Right lobe of liver (tissue), 6 donors: ENCODE results near the gene TMA16. TPM values are rescaled to one million over a fixed set of nuclear protein-coding genes. Genes with fewer than 3 reads are reported as not detected.

ENCODE experiments used
- ATAC-seq, 4 donors: fragments of 200-7000 bp; cut with Tn5 transposase; one replicate each; pipeline ENCODE4 v1.9.1; 2020; ENCODE audit warnings: mild to moderate bottlenecking in 4 of 4, moderate library complexity in 4 of 4
- DNase-seq, 3 donors: peaks; one replicate each; pipeline ENCODE4 v3.0.0-alpha.2; 2020
- H3K27ac ChIP-seq, 3 donors: fragments of 200-600 bp; one replicate each; pipeline ENCODE4 v1.8.0; 2022
- H3K27me3 ChIP-seq, 2 donors: fragments of 200-600 bp; one replicate each; pipeline ENCODE4 v1.8.0; 2022
- H3K36me3 ChIP-seq, 4 donors: fragments of 200-600 bp; sonication (generic) in 1 of 4; one replicate each; pipeline versions ENCODE4 v1.5.1 to v1.8.0; 2017 to 2022; ENCODE audit warnings: control low read depth in 1 of 4
- H3K4me1 ChIP-seq, 4 donors: fragments of 200-600 bp; sonication (generic) in 1 of 4; one replicate each; pipeline versions ENCODE4 v1.5.1 to v1.8.0; 2017 to 2022; ENCODE audit warnings: control low read depth in 1 of 4
- H3K4me3 ChIP-seq, 3 donors: fragments of 200-600 bp; one replicate each; pipeline ENCODE4 v1.8.0; 2022
- H3K9me3 ChIP-seq, 4 donors: fragments of 200-600 bp; sonication (generic) in 1 of 4; one replicate each; pipeline versions ENCODE4 v1.5.1 to v1.8.0; 2017 to 2022; ENCODE audit warnings: control low read depth in 1 of 4
- POLR2A ChIP-seq: fragments of 450-650 bp; IDR thresholded peaks from one replicate; pipeline ENCODE4 v1.6.1; 2017; ENCODE audit warnings: antibody characterized with exemption, mild to moderate bottlenecking
- WGBS: methylation state at CpG from one replicate; pipeline ENCODE4 v1.1.6; 2018; ENCODE audit warnings: low coverage, low lambda C conversion rate; ENCODE audit not compliant: insufficient coverage; ENCODE audit errors: missing lambda C conversion rate; 5-methylcytosine and 5-hydroxymethylcytosine counted together
- intact Hi-C, 2 donors: fragments of 100-400 bp; cut with DNase I; formaldehyde crosslinking; loops; one replicate each; pipeline versions ENCODE4 v1.11.2 to v1.14.1; 2022
- total RNA-seq, 6 experiments: library from RNA; depleted of rRNA in 2 of 6; stranded (reverse); fragments of >200 nt in 2 of 6; fragmentation: NEBNext Ultra II Directional in 3 of 6; extraction: Animal tissue kit (Norgen Biotek cat#: 25700) in 3 of 6; gene quantifications; one replicate each; pipeline versions ENCODE4 v1.1.0 to v1.2.4, GENCODE V29; 2016 to 2023
- TF ChIP-seq, protein P1 (sequence below), 4 donors: fragments of 200-600 bp in 3 of 4; fragments of 450-650 bp in 1 of 4; IDR thresholded peaks; one replicate each; pipeline versions ENCODE4 v1.5.1 to v1.8.0; 2016 to 2022; ENCODE audit warnings: antibody characterized with exemption in 4 of 4, mild to moderate bottlenecking in 2 of 4
- donor health status: DM: no; HTN: yes; CAD: no.
- donor health status: DM: no; HTN: no; CAD: no.
- donor health status: DM: no; HTN: no; CAD: no.
- donor health status: DM: no; HTN: yes; CAD: no.
- donor health status: DM: no; HTN: yes; CAD: no.

Gene TMA16
- total RNA-seq, 6 experiments from 2014 or later = 6.0 to 27.0 (median 11.9) TPM

DNA sequence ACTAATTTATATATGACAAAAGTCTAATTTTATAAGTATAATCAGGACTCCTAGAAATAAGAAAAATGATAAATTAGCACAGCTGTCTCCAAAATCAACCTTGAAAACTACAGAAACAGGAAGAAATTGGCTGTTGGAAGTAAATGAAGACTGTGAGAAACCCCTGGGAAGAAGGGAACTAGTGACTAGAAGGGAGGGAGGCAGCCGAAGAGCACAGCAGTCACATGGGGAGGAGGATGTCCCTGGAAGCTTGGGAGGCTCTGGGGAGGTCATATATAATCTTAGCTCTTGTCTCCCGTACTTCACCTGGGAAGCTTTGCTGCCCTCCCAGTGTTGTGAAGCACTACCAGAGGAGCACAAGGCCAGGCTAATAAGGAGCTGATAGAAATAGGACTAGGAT lies 8.9 kb upstream of the TMA16 start:
- H3K4me3 ChIP-seq = no peak overlapping the region
- TF ChIP-seq, protein P1, sequence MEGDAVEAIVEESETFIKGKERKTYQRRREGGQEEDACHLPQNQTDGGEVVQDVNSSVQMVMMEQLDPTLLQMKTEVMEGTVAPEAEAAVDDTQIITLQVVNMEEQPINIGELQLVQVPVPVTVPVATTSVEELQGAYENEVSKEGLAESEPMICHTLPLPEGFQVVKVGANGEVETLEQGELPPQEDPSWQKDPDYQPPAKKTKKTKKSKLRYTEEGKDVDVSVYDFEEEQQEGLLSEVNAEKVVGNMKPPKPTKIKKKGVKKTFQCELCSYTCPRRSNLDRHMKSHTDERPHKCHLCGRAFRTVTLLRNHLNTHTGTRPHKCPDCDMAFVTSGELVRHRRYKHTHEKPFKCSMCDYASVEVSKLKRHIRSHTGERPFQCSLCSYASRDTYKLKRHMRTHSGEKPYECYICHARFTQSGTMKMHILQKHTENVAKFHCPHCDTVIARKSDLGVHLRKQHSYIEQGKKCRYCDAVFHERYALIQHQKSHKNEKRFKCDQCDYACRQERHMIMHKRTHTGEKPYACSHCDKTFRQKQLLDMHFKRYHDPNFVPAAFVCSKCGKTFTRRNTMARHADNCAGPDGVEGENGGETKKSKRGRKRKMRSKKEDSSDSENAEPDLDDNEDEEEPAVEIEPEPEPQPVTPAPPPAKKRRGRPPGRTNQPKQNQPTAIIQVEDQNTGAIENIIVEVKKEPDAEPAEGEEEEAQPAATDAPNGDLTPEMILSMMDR (IDR thresholded peaks at IDR 0.05) = no peak
- TF ChIP-seq POLR2A = no peak
- ATAC-seq = peak in 2 of 4 donors; percentile 23 to 33
- intact Hi-C loops = loop anchor here (5.0 to 10.0 kb wide), 2 partner anchors 59 to 67 kb away; no protein-coding TSS in a partner anchor
- no peaks in the 10 kb centered on the region for H3K36me3 ChIP-seq
- no peak overlapping the region for H3K27ac ChIP-seq
- no peak for DNase-seq
- H3K4me1 ChIP-seq = no peaks in the 10 kb centered on the region
- H3K9me3 ChIP-seq = no peaks in the 10 kb centered on the region
- WGBS = 28% methylated on average over 2 of the region's 2 CpGs
- no peaks in the 10 kb centered on the region for H3K27me3 ChIP-seq

DNA sequence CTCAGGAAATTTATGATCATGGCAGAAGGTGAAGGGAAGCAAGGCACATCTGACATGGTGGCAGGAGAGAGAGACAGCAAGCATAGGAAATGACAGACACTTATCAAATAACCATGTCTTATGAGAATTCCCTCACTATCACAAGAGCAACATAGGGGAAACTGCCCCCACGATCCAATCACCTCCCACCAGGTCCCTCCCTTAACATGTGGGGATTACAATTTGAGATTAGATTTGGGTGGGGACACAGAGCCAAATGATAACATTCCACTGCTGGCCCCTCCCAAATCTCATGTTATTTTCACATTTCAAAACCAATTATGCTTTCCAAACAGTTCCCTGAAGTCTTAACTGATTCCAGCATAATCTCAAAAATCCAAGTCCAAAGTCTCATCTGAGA lies 8.2 kb upstream of the TMA16 start:
- no peaks in the 10 kb centered on the region for H3K27me3 ChIP-seq
- H3K9me3 ChIP-seq = no peaks in the 10 kb centered on the region
- H3K4me3 ChIP-seq = no peak overlapping the region
- H3K36me3 ChIP-seq = no peaks in the 10 kb centered on the region
- WGBS = 27% methylated on average over 1 of the region's 1 CpG
- intact Hi-C loops = loop anchor here (5.0 to 10.0 kb wide), 2 partner anchors 58 to 66 kb away; no protein-coding TSS in a partner anchor
- no peak for ATAC-seq
- no peak for TF ChIP-seq POLR2A
- TF ChIP-seq, protein P1 (IDR thresholded peaks at IDR 0.05) = no peak
- DNase-seq = no peak
- H3K4me1 ChIP-seq = no peaks in the 10 kb centered on the region
- H3K27ac ChIP-seq = no peak overlapping the region

DNA sequence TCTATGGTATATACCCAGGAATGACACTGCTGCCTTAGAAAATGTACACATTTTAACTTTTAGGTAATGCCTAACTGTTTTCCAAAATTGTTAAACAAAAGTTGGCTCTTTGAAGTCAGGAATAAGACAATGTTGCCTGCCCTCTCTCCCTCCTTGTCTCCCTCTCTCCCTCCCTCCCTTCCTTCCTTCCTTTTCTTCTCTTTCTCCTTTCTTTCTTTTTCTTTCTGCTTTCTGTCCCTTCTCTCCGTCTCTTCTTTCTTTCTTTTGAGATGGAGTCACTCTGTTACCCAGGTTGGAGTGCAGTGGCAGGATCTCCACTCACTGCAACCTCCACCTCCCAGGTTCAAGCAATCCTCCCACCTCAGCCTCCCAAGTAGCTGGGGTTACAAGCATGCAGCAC lies 4.6 kb upstream of the TMA16 start:
- intact Hi-C loops = loop anchor here (5.0 to 10.0 kb wide), 2 partner anchors 55 to 62 kb away; no protein-coding TSS in a partner anchor
- no peak for TF ChIP-seq POLR2A
- no peak overlapping the region for H3K27ac ChIP-seq
- no peaks in the 10 kb centered on the region for H3K9me3 ChIP-seq
- no peak for ATAC-seq
- DNase-seq = no peak
- WGBS = 59% methylated on average over 1 of the region's 1 CpG
- H3K4me3 ChIP-seq = no peak overlapping the region
- H3K36me3 ChIP-seq = no peaks in the 10 kb centered on the region
- H3K4me1 ChIP-seq = peaks cover 0 to 4% (median 0%) of the 10 kb centered on the region in 4 donors
- no peaks in the 10 kb centered on the region for H3K27me3 ChIP-seq

DNA sequence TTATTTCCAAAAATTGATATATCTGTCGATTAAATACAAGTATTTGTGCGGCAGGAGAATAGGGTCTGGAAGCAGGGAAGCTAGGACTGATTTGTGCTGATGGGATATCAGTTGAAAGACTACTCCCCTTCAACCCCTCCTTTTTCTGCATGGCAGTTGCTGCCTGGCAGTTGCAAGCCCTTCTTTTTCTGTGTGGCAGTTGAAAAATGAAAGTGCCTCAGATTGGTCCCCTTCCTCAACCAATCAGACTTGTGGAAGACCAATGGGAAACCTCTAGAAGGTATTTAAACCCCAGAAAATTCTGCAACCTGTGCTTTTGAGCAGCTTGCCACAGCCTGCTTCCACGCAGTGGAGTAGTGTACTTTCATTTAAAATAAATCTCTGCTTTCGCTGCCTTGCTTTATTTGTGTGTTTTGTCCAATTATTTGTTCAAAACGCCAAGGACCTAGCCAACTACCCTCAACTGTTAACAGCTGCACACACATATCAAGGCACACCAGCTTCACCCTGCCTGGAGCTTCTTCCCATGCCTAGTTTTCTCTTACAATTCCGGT lies 1.5 kb upstream of the TMA16 start:
- DNase-seq (no peak), ATAC-seq (no peak)
- TF ChIP-seq POLR2A = no peak
- TF ChIP-seq, protein P1 (IDR thresholded peaks at IDR 0.05) = no peak
- WGBS = 95% methylated on average over 6 of the region's 6 CpGs
- Histone ChIP-seq H3K4me3 (no peak overlapping the region), H3K36me3 (no peaks in the 10 kb centered on the region), H3K4me1 (peaks cover 0 to 14% (median 0%) of the 10 kb centered on the region in 4 donors), H3K27me3 (no peaks in the 10 kb centered on the region), H3K9me3 (no peaks in the 10 kb centered on the region), H3K27ac (no peak overlapping the region)
- intact Hi-C loops = no loop called here

DNA sequence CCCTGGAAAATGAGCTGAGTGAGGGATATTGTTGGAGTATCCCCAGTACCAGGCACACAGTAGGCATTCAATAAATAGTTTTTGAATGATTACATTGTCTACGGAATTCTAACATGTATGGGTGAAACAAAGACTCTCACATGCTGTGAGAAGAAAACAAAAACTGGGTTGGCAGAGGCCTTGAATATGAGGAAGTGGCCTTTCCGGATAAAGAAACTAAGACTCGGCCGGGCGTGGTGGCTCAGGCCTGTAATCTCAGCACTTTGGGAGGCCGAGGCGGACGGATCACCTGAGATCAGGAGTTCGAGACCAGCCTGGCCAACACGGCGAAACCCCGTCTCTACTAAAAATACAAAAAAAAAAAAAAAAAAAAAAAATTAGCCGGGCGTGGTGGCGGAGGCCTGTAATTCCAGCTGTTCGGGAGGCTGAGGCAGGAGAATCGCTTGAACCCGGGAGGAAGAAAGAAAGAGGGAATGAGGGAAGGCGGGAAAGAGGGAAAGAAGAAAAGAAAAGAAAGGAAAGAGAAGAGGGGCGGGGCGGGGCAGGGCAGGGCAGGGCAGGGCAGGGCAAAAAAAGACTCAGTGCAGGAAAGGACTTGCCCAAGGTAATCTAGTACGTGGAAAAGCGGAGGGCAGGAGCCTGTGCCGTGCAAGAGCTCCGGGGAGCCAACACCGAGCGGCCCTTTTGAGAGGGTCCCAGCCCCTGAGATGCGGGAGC lies 689 bp upstream of the TMA16 start:
- Histone ChIP-seq H3K27ac (peak overlapping the region; percentile 67 to 84 (median 80)), H3K4me1 (peaks cover 0 to 14% (median 0%) of the 10 kb centered on the region in 4 donors), H3K9me3 (no peaks in the 10 kb centered on the region), H3K4me3 (peak overlapping the region; percentile 66 to 88 (median 79)), H3K27me3 (no peaks in the 10 kb centered on the region), H3K36me3 (no peaks in the 10 kb centered on the region)
- 41% methylated on average over 22 of the region's 28 CpGs for WGBS
- TF ChIP-seq, protein P1 (IDR thresholded peaks at IDR 0.05) = no peak
- TF ChIP-seq POLR2A = no peak
- ATAC-seq (peak in 1 of 4 donors; percentile 23), DNase-seq (peak in 1 of 3 donors; percentile 52)
- intact Hi-C loops = no loop called here
